ENCODE measurements around the gene LGI4. TPM values are rescaled to one million over a fixed set of nuclear protein-coding genes. Genes with fewer than 3 reads are reported as not detected.

The LGI4 gene
- total RNA-seq, 4 donors from 2014 or later = 5.1 to 44.4 (median 19.7) TPM

DNA sequence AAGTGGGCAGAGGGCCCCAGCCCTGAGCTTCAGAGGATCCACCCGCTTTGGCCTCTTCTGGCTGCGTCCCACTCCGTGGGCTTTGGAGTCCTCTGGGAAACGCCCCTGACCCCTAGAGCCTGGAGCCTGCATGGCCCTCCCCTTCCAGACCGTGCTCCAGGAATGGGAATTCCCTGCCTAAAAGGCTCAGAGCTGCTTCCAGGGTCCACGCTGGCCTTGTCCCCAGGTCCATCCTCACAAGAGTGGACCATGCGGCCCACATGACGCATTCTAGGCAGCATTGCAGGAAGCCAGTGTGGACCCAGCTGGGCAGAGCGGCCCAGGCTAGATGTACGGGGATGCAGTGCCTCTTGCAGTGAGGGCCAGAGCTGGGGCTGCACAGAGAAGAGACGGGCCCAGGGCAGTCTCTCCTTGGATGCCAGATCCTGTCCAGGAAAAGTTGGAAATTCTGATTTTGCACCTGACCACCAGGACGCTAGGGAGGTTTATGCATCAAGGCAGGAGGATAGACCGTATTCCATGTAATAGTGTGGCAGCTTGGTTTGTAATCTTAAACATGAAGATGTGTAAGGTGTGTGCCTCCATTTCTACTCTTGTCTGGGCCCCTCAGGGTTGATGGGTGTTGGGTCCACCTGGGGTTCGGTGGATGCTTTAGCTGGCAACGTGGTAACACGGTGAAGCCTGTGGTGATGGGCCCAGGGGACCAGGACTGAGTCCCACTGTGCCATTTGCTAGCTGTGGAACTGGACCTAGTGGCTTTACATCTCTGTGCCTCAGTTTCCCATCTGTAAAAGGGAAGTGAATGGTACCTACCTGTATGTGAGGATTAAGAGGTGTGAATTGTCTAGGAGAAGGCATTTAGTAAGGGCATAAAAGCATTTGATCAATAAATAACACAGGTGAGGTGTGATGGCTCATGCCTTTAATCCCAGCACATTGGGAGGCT lies 34.0 kb downstream of the LGI4 start:
- no peaks in the 10 kb centered on the region for H3K4me1 ChIP-seq
- H3K4me3 ChIP-seq = no peak overlapping the region
- H3K27me3 ChIP-seq = no peaks in the 10 kb centered on the region
- H3K36me3 ChIP-seq = no peaks in the 10 kb centered on the region
- DNase-seq = no peak
- H3K9me3 ChIP-seq = no peaks in the 10 kb centered on the region
- TF ChIP-seq POLR2A (IDR thresholded peaks at IDR 0.05) = no peak
- TF ChIP-seq CTCF (IDR thresholded peaks at IDR 0.05) = no peak
- no peak overlapping the region for H3K27ac ChIP-seq
- intact Hi-C loops (cut with DNase I; ENCODE audit: low total_unique reads) = no loop called here

DNA sequence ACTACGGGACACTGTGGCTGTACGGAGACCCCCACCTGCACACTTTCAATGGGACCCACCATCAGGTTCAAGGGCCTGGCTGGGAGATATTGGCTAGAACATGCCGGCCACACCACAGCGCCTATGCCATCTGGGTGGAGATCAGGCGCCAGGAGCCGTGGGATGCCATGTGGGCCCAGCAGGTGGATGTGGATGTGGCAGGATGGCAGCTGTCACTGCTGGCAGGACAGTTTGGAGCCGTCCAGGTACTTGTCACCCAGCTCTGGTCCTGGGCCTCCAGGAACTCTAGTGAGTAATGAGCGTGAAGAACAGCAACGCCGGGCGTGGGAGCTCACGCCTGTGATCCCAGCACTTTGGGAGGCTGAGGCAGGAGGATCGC lies 35.0 kb downstream of the LGI4 start:
- intact Hi-C loops (cut with DNase I; ENCODE audit: low total_unique reads) = no loop called here
- no peaks in the 10 kb centered on the region for H3K27me3 ChIP-seq
- H3K27ac ChIP-seq = no peak overlapping the region
- H3K4me3 ChIP-seq = no peak overlapping the region
- no peak for DNase-seq
- H3K9me3 ChIP-seq = no peaks in the 10 kb centered on the region
- TF ChIP-seq POLR2A (IDR thresholded peaks at IDR 0.05) (no peak), CTCF (IDR thresholded peaks at IDR 0.05) (no peak)
- no peaks in the 10 kb centered on the region for H3K4me1 ChIP-seq
- H3K36me3 ChIP-seq = no peaks in the 10 kb centered on the region

DNA sequence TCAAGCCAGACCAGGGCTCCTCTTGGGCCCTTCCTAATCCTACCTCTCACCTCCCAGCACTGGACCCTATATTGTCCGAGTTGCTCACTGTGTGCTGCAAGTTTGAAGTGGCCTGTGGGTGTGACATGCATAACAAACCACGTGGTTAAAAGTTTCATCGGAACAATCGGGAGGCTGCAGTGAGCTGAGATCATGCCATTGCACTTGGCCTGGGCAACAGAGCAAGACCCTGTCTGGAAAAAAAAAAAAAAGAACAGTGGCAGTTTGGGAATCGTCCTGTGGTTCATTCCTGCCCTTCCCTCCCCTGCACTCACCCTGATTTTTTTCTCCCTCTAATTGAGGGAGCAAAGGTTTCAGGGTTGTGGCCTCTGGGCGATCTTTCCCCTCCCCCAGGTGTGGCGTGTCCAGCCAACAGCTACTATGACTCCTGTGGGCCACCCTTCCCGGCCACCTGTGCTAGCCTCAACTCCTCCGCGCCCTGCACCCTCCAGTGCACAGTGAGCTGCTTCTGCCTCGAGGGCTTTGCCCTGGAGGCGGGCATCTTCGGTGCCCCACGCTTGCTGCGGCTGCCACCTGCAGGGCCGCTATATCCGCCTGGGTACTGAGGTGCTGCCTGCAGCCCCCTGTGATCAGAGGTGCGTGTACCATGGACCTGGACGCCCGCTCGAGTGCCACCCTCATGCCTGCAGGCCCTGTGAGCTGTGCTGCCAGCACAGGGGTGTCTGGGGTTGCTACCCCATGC lies 35.5 kb downstream of the LGI4 start:
- Histone ChIP-seq H3K4me3 (no peak overlapping the region), H3K4me1 (no peaks in the 10 kb centered on the region), H3K36me3 (no peaks in the 10 kb centered on the region), H3K27ac (no peak overlapping the region), H3K27me3 (no peaks in the 10 kb centered on the region), H3K9me3 (no peaks in the 10 kb centered on the region)
- TF ChIP-seq POLR2A (IDR thresholded peaks at IDR 0.05) (no peak), CTCF (IDR thresholded peaks at IDR 0.05) (no peak)
- intact Hi-C loops (cut with DNase I; ENCODE audit: low total_unique reads) = no loop called here
- no peak for DNase-seq

- no peaks in the 10 kb centered on the region for H3K4me1 ChIP-seq
- no peaks in the 10 kb centered on the region for H3K36me3 ChIP-seq
- no peak for TF ChIP-seq CTCF (IDR thresholded peaks at IDR 0.05)
- TF ChIP-seq POLR2A (IDR thresholded peaks at IDR 0.05) = no peak
- H3K9me3 ChIP-seq = no peaks in the 10 kb centered on the region
- H3K4me3 ChIP-seq = no peak overlapping the region
- no peak overlapping the region for H3K27ac ChIP-seq
- no peaks in the 10 kb centered on the region for H3K27me3 ChIP-seq
- DNase-seq = no peak
- intact Hi-C loops (cut with DNase I; ENCODE audit: low total_unique reads) = no loop called here
Measured at GRCh38 chr19:35098413-35099049, 36.3 kb downstream of the LGI4 start.
